Neutrophil (primary cell): ENCODE results near the gene ATP11A.

Experiments
- H3K27ac ChIP-seq: fragments of 200-600 bp; sonication (generic); 2 replicates; pipeline ENCODE4 v1.5.1; 2016; ENCODE audit warnings: mild to moderate bottlenecking, moderate library complexity
- H3K27me3 ChIP-seq: fragments of 200-600 bp; sonication (generic); 2 replicates; pipeline ENCODE4 v1.6.0; 2016; ENCODE audit warnings: mild to moderate bottlenecking
- H3K36me3 ChIP-seq: fragments of 200-600 bp; sonication (generic); 2 replicates; pipeline ENCODE4 v1.5.1; 2017
- H3K4me1 ChIP-seq, 2 experiments: fragments of 200-600 bp in 1 of 2; sonication (generic) in 1 of 2; 1 replicate in 1 of 2; 2 replicates in 1 of 2; pipeline versions ENCODE4 v1.5.1 to v1.6.1; 2013 to 2016; ENCODE audit warnings: low read depth in 1 of 2, low read length in 1 of 2, mild to moderate bottlenecking in 1 of 2, moderate library complexity in 1 of 2; ENCODE audit not compliant: control insufficient read depth in 1 of 2, insufficient read depth in 1 of 2
- H3K4me3 ChIP-seq, 2 experiments: fragments of 200-600 bp in 1 of 2; sonication (generic) in 1 of 2; 1 replicate in 1 of 2; 2 replicates in 1 of 2; pipeline ENCODE4 v1.5.1; 2013 to 2016; ENCODE audit warnings: low read depth in 1 of 2, low read length in 1 of 2, mild to moderate bottlenecking in 1 of 2, moderate library complexity in 1 of 2
- H3K9me3 ChIP-seq: fragments of 200-600 bp; sonication (generic); 2 replicates; pipeline ENCODE4 v1.5.1; 2016
- CTCF ChIP-seq: fragments of 200-600 bp; sonication (generic); IDR thresholded peaks from 2 replicates; pipeline ENCODE4 v1.5.1; 2016; ENCODE audit warnings: antibody characterized with exemption

The ATP11A gene

GRCh38 chr13:112844411-112844810 lies 154.6 kb downstream of the ATP11A start:
- Histone ChIP-seq H3K4me3 (no peak overlapping the region), H3K36me3 (peaks cover 84% of the 10 kb centered on the region), H3K4me1 (no peaks in the 10 kb centered on the region), H3K9me3 (peaks cover 5% of the 10 kb centered on the region), H3K27ac (no peak overlapping the region), H3K27me3 (no peaks in the 10 kb centered on the region)
- no peak for TF ChIP-seq CTCF

- H3K4me1 ChIP-seq, result no peaks in the 10 kb centered on the region
- H3K27me3 ChIP-seq, result no peaks in the 10 kb centered on the region
- no peak overlapping the region for H3K4me3 ChIP-seq
- H3K9me3 ChIP-seq, result peaks cover 5% of the 10 kb centered on the region
- TF ChIP-seq CTCF, result no peak
- peaks cover 84% of the 10 kb centered on the region for H3K36me3 ChIP-seq
- no peak overlapping the region for H3K27ac ChIP-seq
Measured at GRCh38 chr13:112844879-112845278, 155.0 kb downstream of the ATP11A start.

- Histone ChIP-seq H3K27me3 (no peaks in the 10 kb centered on the region), H3K4me3 (no peak overlapping the region), H3K4me1 (no peaks in the 10 kb centered on the region), H3K27ac (no peak overlapping the region), H3K9me3 (peaks cover 5% of the 10 kb centered on the region), H3K36me3 (peaks cover 86% of the 10 kb centered on the region)
- TF ChIP-seq CTCF, result no peak
Measured at GRCh38 chr13:112845511-112846144, 155.8 kb downstream of the ATP11A start.

- Histone ChIP-seq H3K9me3 (peaks cover 5% of the 10 kb centered on the region), H3K36me3 (peaks cover 86% of the 10 kb centered on the region), H3K4me3 (no peak overlapping the region), H3K27me3 (no peaks in the 10 kb centered on the region), H3K4me1 (no peaks in the 10 kb centered on the region), H3K27ac (no peak overlapping the region)
- no peak for TF ChIP-seq CTCF
Measured at GRCh38 chr13:112846411-112847115, 156.7 kb downstream of the ATP11A start.

- peaks cover 86% of the 10 kb centered on the region for H3K36me3 ChIP-seq
- H3K4me3 ChIP-seq, result no peak overlapping the region
- no peak overlapping the region for H3K27ac ChIP-seq
- no peaks in the 10 kb centered on the region for H3K4me1 ChIP-seq
- H3K9me3 ChIP-seq, result no peaks in the 10 kb centered on the region
- H3K27me3 ChIP-seq, result no peaks in the 10 kb centered on the region
- TF ChIP-seq CTCF, result no peak
Measured at GRCh38 chr13:112849500-112849899, 159.7 kb downstream of the ATP11A start.
